HepG2 (cell line): ENCODE measurements around the gene DTX4. TPM values are rescaled to one million over a fixed set of nuclear protein-coding genes. Genes with fewer than 3 reads are reported as not detected.

Source experiments
- FOXO1 ChIP-seq: sonication (generic); formaldehyde crosslinking; IDR thresholded peaks from 2 replicates; pipeline ENCODE4 v1.4.0; 2020; ENCODE audit warnings: missing genetic modification reagents
- JUN ChIP-seq: sonication (generic); formaldehyde crosslinking; IDR thresholded peaks from 2 replicates; pipeline ENCODE4 v1.4.0; 2020; ENCODE audit warnings: mild to moderate bottlenecking, missing genetic modification reagents
- JUNB ChIP-seq: sonication (generic); formaldehyde crosslinking; IDR thresholded peaks from 2 replicates; pipeline ENCODE4 v1.8.0; 2022; ENCODE audit warnings: missing genetic modification reagents, mild to moderate bottlenecking, borderline replicate concordance
- NKX3-1 ChIP-seq: sonication (generic); formaldehyde crosslinking; IDR thresholded peaks from 2 replicates; pipeline ENCODE4 v1.5.0; 2020; ENCODE audit warnings: missing genetic modification reagents
- NONO ChIP-seq, 2 experiments: fragments of 450-650 bp in 1 of 2; sonication (generic) in 1 of 2; formaldehyde crosslinking in 1 of 2; IDR thresholded peaks in 1 of 2; conservative IDR thresholded peaks in 1 of 2; 2 replicates each; pipeline versions ENCODE4 v1.6.1 to v1.8.0; 2017 to 2022; ENCODE audit warnings: mild to moderate bottlenecking in 1 of 2, missing genetic modification reagents in 1 of 2, moderate library complexity in 1 of 2
- RARG ChIP-seq: sonication (generic); formaldehyde crosslinking; IDR thresholded peaks from 2 replicates; pipeline ENCODE4 v1.4.0; 2020; ENCODE audit warnings: low read depth, mild to moderate bottlenecking, missing genetic modification reagents
- RBFOX2 ChIP-seq: fragments of 200-400 bp; formaldehyde crosslinking; IDR thresholded peaks from 2 replicates; pipeline ENCODE4 v1.6.1; 2017; ENCODE audit warnings: low read depth, mild to moderate bottlenecking, low read length
- SOX6 ChIP-seq, 2 experiments: fragments of 450-650 bp in 1 of 2; sonication (generic) in 1 of 2; formaldehyde crosslinking in 1 of 2; IDR thresholded peaks; 2 replicates each; pipeline versions ENCODE4 v1.4.0 to v1.6.1; 2017 to 2020; ENCODE audit warnings: antibody characterized with exemption in 1 of 2, mild to moderate bottlenecking in 1 of 2, missing genetic modification reagents in 1 of 2
- TBX2 ChIP-seq: sonication (generic); formaldehyde crosslinking; IDR thresholded peaks from 2 replicates; pipeline ENCODE4 v1.5.0; 2020; ENCODE audit warnings: missing genetic modification reagents, mild to moderate bottlenecking, borderline replicate concordance
- THYN1 ChIP-seq: sonication (generic); formaldehyde crosslinking; IDR thresholded peaks from 2 replicates; pipeline ENCODE4 v1.8.1; 2023; ENCODE audit warnings: low read depth, mild to moderate bottlenecking, moderate library complexity, missing genetic modification reagents, borderline replicate concordance
- TRIM24 ChIP-seq: sonication (generic); formaldehyde crosslinking; IDR thresholded peaks from 2 replicates; pipeline ENCODE4 v1.8.0; 2022; ENCODE audit warnings: mild to moderate bottlenecking, missing genetic modification reagents
- ZNF549 ChIP-seq: sonication (generic); formaldehyde crosslinking; IDR thresholded peaks from 2 replicates; pipeline ENCODE4 v1.5.0; 2020; ENCODE audit warnings: missing genetic modification reagents
- ZNF567 ChIP-seq: sonication (generic); formaldehyde crosslinking; IDR thresholded peaks from 2 replicates; pipeline ENCODE4 v1.8.1; 2023; ENCODE audit warnings: mild to moderate bottlenecking, missing genetic modification reagents, borderline replicate concordance
- ZNF589 ChIP-seq: sonication (generic); formaldehyde crosslinking; conservative IDR thresholded peaks from 2 replicates; pipeline ENCODE4 v1.8.0; 2022; ENCODE audit warnings: mild to moderate bottlenecking, moderate library complexity, missing genetic modification reagents
- ZNF777 ChIP-seq: sonication (generic); formaldehyde crosslinking; IDR thresholded peaks from 2 replicates; pipeline ENCODE4 v1.4.0; 2020; ENCODE audit warnings: missing genetic modification reagents
- ZNF781 ChIP-seq: sonication (generic); formaldehyde crosslinking; IDR thresholded peaks from 2 replicates; pipeline ENCODE4 v1.5.1; 2020; ENCODE audit warnings: borderline replicate concordance, mild to moderate bottlenecking, missing genetic modification reagents; ENCODE audit errors: not compliant biosample characterization
- ZSCAN20 ChIP-seq: sonication (generic); formaldehyde crosslinking; IDR thresholded peaks from 2 replicates; pipeline ENCODE4 v1.4.0; 2020; ENCODE audit warnings: missing genetic modification reagents, mild to moderate bottlenecking, borderline replicate concordance
- polyA plus RNA-seq, 8 experiments: library from polyadenylated mRNA; depleted of rRNA in 3 of 8; stranded (reverse) in 7 of 8; unstranded in 1 of 8; fragments of >200 nt; fragmentation: Illumina TruSeq in 4 of 8; extraction: Trizol in 4 of 8; gene quantifications; 2 replicates each; pipeline versions ENCODE4 v1.2.1 to v1.2.3, GENCODE V29; 2011 to 2016; ENCODE audit warnings: low read depth in 4 of 8, missing spikeins in 1 of 8, mixed read lengths in 1 of 8; ENCODE audit not compliant: insufficient read depth in 1 of 8
- total RNA-seq, 5 experiments: library from RNA; depleted of rRNA; stranded (reverse); fragments of >200 nt; fragmentation: Illumina TruSeq; extraction: Trizol; gene quantifications; 2 replicates each; pipeline ENCODE4 v1.2.3, GENCODE V29; 2016; ENCODE audit warnings: low read depth in 1 of 5
- TF ChIP-seq, protein P1 (sequence below): sonication (generic); formaldehyde crosslinking; IDR thresholded peaks from 2 replicates; pipeline ENCODE4 v1.5.1; 2020; ENCODE audit warnings: missing genetic modification reagents, mild to moderate bottlenecking, borderline replicate concordance
- TF ChIP-seq, protein P2 (sequence below): sonication (generic); formaldehyde crosslinking; IDR thresholded peaks from 2 replicates; pipeline ENCODE4 v1.4.0; 2020; ENCODE audit warnings: missing genetic modification reagents, mild to moderate bottlenecking, borderline replicate concordance
- TF ChIP-seq, protein P3 (sequence below): sonication (generic); formaldehyde crosslinking; IDR thresholded peaks from 2 replicates; pipeline ENCODE4 v1.5.1; 2020; ENCODE audit warnings: missing genetic modification reagents, mild to moderate bottlenecking, borderline replicate concordance
- TF ChIP-seq, protein P4 (sequence below): sonication (generic); formaldehyde crosslinking; IDR thresholded peaks from 2 replicates; pipeline ENCODE4 v1.4.0; 2020; ENCODE audit warnings: mild to moderate bottlenecking, low read depth, missing genetic modification reagents
- TF ChIP-seq, protein P5 (sequence below): sonication (generic); formaldehyde crosslinking; IDR thresholded peaks from 2 replicates; pipeline ENCODE4 v1.5.0; 2020; ENCODE audit warnings: mild to moderate bottlenecking, missing genetic modification reagents, borderline replicate concordance

Gene DTX4
- total and polyA plus RNA-seq, 2 of the 13 experiments (the other 11 are each of a cell fraction or from before 2014, with no cell fraction given): 0.67 to 5.6 TPM

DNA sequence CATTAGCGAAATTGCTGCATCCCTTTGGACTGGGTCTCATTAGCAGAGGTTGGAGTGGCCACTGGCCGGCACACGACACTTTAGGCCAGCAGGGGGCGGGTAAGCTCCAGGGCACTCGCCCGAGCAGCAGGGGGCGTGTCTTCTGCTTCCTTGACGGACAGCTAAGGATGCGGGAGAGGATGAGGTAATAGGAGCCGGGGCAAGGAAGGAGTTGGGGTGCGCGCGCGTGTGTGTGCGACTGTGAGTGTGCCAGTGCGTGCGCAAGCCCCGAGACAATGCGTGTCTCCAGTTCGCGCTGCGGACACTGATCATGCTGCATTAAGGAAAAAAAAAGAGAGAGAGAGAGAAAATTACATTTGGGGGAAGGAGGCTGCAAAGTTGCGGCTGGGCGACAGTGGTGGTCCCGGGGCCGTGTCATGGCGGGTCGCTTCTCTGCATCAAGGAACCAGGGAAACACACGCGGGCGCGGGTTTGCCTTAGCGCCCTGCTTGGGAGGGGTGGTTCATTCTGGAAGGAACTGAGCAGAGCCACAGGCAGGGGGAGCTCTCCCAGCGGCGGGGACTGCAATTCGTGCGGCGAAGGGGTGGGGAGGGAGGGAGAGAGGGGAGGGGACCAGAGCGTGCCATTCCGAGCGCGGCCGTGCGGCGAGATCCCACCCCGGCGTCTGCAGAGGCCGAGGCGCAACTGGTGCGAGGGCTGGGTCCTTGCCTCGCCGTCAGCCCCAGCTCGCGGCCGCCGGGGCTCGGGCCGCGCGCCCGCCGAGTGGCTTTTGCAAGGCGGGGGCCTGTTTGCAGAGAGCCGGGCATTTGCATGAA, at the start of gene DTX4 (continued):
- TF ChIP-seq, protein P1, sequence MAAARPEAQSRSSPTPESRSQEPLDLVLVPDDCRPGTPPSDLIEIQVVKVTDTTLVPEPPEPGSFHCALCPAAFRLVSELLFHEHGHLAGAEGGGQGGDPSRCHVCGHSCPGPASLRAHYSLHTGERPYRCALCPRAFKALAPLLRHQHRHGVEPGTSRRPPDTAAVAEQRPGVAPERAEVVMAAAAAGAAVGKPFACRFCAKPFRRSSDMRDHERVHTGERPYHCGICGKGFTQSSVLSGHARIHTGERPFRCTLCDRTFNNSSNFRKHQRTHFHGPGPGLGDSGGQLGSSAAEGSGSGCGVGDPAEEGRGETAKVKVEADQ (CRISPR knock-in tag): no peak; the same call in 1 of the 2 replicates
- peak; percentile 33; the same call in 1 of the 2 replicates for TF ChIP-seq RBFOX2
- TF ChIP-seq ZNF549 (CRISPR knock-in tag): no peak
- TF ChIP-seq RARG (CRISPR knock-in tag): no peak
- TF ChIP-seq, protein P2, sequence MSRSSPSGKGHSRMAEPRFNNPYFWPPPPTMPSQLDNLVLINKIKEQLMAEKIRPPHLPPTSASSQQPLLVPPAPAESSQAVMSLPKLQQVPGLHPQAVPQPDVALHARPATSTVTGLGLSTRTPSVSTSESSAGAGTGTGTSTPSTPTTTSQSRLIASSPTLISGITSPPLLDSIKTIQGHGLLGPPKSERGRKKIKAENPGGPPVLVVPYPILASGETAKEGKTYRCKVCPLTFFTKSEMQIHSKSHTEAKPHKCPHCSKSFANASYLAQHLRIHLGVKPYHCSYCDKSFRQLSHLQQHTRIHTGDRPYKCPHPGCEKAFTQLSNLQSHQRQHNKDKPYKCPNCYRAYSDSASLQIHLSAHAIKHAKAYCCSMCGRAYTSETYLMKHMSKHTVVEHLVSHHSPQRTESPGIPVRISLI (CRISPR knock-in tag): no peak
- peak; percentile 17; the same call in 1 of the 2 replicates for TF ChIP-seq TBX2
- peak; percentile 82 for TF ChIP-seq ZNF777 (CRISPR knock-in tag)
- peak; percentile 64; the same call in 1 of the 2 replicates for TF ChIP-seq ZNF567 (CRISPR knock-in tag)
- no peak for TF ChIP-seq JUNB (CRISPR knock-in tag)
- TF ChIP-seq, protein P3, sequence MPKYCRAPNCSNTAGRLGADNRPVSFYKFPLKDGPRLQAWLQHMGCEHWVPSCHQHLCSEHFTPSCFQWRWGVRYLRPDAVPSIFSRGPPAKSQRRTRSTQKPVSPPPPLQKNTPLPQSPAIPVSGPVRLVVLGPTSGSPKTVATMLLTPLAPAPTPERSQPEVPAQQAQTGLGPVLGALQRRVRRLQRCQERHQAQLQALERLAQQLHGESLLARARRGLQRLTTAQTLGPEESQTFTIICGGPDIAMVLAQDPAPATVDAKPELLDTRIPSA (CRISPR knock-in tag): no peak
- no peak for TF ChIP-seq THYN1 (CRISPR knock-in tag)
- TF ChIP-seq NKX3-1 (CRISPR knock-in tag): peak; percentile 80
- TF ChIP-seq ZSCAN20: 0 out of 2 replicates have a peak, but pooled peaks have one; percentile 20
- TF ChIP-seq JUN: no peak
- TF ChIP-seq, protein P4, sequence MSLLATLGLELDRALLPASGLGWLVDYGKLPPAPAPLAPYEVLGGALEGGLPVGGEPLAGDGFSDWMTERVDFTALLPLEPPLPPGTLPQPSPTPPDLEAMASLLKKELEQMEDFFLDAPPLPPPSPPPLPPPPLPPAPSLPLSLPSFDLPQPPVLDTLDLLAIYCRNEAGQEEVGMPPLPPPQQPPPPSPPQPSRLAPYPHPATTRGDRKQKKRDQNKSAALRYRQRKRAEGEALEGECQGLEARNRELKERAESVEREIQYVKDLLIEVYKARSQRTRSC: no peak
- no peak for TF ChIP-seq SOX6 (IDR thresholded peaks at IDR 0.05)
- no peak for TF ChIP-seq SOX6 (CRISPR knock-in tag; IDR thresholded peaks at IDR 0.05)
- TF ChIP-seq ZNF781 (CRISPR knock-in tag): no peak
- no peak for TF ChIP-seq NONO (IDR thresholded peaks at IDR 0.05)
- peak; percentile 60 for TF ChIP-seq NONO (CRISPR knock-in tag; conservative IDR thresholded peaks at IDR 0.05)
- no peak for TF ChIP-seq TRIM24
- TF ChIP-seq, protein P5, sequence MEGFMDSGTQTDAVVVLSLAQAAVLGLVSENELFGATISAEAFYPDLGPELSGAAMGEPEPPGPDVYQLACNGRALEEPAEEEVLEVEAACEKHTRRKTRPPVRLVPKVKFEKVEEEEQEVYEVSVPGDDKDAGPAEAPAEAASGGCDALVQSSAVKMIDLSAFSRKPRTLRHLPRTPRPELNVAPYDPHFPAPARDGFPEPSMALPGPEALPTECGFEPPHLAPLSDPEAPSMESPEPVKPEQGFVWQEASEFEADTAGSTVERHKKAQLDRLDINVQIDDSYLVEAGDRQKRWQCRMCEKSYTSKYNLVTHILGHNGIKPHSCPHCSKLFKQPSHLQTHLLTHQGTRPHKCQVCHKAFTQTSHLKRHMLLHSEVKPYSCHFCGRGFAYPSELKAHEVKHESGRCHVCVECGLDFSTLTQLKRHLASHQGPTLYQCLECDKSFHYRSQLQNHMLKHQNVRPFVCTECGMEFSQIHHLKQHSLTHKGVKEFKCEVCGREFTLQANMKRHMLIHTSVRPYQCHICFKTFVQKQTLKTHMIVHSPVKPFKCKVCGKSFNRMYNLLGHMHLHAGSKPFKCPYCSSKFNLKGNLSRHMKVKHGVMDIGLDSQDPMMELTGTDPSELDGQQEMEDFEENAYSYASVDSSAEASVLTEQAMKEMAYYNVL: no peak
- no peak for TF ChIP-seq ZNF589
- peak; percentile 30; the same call in 1 of the 2 replicates for TF ChIP-seq FOXO1 (CRISPR knock-in tag)
